Measurements from ENCODE around the gene TMA7B.
"Not testable (repeated sequence)": the region's sequence is repeated elsewhere in the genome, so short reads cannot be mapped to it uniquely, and the experiment has no call there.

The TMA7B gene

GRCh38 chr22:39932918-39933649 is 27.1 kb upstream of the TMA7B start:
- peak; percentile 27 for DNase-seq (ENCODE audit: low spot score)

DNA sequence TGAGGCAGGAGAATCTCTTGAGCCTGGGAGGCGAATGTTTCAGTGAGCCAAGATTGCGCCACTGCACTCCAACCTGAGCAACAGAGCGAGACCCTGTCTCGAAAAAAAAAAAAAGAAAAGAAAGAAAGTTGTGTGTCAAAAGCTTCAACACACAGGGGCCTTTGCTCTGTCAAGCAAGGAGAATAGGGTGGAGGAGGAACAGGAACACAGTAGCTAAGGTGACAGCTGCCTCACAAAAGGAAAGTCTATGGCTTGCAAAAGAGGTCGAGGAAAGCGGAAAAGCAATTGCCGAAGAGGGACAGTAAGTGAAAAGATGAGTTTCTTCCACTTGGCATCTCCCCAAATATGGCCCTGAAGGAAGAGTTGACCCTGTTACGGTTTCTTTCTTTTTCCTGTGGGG is 26.5 kb upstream of the TMA7B start:
- DNase-seq (ENCODE audit: low spot score) = no peak

DNA sequence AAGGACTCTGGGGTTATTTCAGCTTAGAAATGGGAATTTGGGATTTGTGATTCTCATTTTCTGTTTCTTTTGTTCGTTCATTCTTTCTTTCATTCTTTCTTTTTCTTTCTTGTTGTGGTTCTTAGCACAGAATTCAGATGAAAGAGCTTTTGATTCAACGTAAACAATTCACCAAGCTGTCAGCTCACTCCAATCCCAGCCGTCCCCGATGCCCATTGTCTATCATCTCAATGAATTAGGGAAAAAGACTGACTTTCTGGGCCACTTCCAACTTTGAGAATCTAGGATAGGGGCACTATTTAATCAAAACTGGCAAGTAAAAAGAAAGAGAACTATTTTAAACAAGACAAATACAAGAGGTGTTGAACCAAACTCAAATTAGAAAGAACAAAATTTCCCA is 25.1 kb upstream of the TMA7B start:
- DNase-seq (ENCODE audit: low spot score) = no peak

GRCh38 chr22:39935612-39936011 is 24.6 kb upstream of the TMA7B start:
- DNase-seq (ENCODE audit: low spot score) = no peak

DNA sequence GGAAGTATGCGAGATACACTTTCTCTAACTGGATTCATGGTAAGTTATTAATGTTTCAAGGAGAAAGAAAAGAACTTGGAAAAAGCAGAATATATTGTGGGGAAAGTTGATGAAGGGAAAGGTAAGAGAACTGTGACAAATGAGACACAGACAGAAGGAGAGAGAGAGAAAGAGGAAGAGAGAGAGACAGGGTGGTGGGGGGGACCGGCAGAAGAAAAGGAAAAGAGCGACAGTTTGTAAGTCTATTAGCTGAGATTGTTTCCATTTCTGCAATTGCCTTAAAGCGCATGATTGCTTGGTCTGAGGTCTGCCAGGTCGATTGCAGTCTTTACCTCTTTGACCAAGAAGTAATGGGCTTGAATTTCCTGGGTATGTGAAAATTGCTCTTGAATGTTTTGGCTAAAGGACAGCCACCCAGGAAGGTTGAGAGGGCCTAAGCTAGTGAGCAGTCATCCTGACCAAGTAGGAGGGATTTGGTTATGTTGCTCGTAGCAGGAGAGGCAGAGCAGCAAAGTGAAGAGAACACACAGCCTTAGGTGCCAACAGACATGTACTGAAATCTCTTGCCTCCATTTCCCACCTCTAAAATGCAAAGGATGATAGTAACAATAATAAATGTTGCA is 23.6 kb upstream of the TMA7B start:
- no peak for DNase-seq (ENCODE audit: low spot score)

GRCh38 chr22:39937906-39938305 is 22.3 kb upstream of the TMA7B start:
- no peak for DNase-seq (ENCODE audit: low spot score)

- no peak for DNase-seq (ENCODE audit: low spot score)
Observed at GRCh38 chr22:39938509-39939111, 21.6 kb upstream of the TMA7B start.

DNA sequence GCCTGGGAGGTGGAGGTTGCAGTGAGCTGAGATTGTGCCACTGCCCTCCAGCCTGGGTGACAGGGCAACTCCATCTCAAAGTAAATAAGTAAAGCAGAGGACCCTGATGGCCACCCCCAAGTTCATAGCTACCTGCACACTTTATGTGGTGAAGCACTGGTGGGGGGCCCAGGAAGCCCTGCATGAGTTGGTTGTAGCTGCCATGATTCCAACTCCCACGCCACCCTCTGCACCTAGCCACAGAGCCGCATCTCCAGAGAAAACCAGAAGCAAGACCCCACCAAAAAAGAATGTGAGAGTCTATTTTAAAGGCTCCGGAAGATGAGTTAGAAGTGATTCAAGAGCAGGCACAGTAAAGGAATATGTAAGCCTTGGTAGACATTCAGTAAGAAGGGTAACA is 20.4 kb upstream of the TMA7B start:
- no peak for DNase-seq (ENCODE audit: low spot score)

- DNase-seq (ENCODE audit: low spot score) = no peak
Observed at GRCh38 chr22:39940757-39941305, 19.4 kb upstream of the TMA7B start.

DNA sequence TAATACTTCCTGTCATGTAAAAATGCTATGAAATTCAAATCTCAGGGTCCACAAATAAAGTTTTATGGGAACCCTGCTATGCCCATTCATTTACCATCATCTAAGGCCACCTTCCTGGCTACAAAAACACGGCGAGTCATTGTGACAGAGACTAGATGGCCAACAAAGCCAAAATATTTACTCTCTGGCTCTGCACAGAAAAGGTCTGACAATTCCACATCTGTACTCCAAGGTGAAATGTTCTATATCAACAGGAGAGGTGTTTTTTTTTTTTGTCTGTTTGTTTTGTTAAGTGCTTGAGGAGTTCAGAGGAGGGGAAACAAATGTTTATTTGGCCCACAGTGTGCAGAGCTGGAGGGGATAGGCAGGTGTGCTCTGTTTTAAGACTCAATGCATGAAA is 18.6 kb upstream of the TMA7B start:
- no peak for DNase-seq (ENCODE audit: low spot score)

- DNase-seq (ENCODE audit: low spot score) = no peak
Observed at GRCh38 chr22:39942439-39943230, 17.6 kb upstream of the TMA7B start.

GRCh38 chr22:39943337-39943736 is 16.9 kb upstream of the TMA7B start:
- no peak for DNase-seq (ENCODE audit: low spot score)

DNA sequence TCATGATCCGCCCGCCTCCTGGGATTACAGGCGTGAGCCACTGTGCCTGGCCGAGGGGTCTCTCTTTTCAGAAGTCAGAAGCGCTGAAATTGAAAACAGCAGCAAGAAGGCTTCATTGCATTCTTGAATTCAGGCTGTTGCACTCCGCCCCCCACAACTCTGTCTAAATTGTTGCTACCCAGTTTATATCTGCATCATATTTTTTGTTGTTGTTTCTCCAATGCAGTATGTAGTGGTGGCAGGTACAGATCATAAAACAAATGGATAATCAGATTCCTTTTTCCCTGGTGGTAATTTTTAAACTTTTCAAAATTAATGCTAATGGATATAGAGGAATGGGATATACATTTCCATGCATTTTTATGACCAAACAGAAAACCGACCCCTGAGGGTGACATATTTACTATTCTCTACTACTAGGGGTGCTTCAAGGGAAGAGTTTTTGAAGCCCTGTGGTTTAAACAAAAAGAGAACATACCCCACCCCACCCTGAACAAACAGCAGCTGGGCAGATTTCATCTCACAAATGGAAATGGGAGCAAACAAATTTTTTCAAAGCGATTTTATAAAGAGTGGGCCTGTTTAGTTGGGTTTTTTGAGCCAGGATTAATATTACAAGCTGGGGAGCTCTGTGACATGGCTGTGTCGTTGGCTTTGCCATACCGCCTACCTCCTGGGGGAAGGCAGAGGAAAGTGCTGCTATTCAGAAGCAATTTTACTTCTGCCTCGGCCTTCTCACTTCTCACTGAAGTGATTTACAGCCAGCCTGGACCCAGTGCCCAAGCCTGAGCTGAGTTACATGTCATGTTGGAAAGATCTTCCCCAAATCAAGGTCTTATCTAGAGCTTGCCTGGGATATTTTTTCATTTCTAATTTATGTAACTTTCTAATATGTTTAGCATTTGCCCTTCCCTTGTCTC is 16.0 kb upstream of the TMA7B start:
- no peak for DNase-seq (ENCODE audit: low spot score)

DNA sequence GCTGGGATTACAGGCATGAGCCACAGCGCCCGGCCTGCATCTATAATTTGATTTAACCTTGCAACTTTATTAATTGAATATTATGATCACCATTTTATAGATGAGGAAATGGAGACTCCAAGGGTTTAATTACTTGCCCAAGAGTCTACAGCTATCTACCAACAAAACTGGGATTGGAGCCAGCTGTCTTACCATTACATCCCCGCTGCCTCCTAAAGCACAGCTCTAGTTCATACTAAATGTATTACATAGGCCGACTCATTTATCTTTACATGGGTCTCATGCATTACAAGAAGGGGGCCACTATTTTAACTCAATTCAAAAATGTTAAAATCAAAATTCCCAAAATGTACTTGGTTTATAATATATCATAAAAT is 14.1 kb upstream of the TMA7B start:
- no peak for DNase-seq (ENCODE audit: low spot score)

DNA sequence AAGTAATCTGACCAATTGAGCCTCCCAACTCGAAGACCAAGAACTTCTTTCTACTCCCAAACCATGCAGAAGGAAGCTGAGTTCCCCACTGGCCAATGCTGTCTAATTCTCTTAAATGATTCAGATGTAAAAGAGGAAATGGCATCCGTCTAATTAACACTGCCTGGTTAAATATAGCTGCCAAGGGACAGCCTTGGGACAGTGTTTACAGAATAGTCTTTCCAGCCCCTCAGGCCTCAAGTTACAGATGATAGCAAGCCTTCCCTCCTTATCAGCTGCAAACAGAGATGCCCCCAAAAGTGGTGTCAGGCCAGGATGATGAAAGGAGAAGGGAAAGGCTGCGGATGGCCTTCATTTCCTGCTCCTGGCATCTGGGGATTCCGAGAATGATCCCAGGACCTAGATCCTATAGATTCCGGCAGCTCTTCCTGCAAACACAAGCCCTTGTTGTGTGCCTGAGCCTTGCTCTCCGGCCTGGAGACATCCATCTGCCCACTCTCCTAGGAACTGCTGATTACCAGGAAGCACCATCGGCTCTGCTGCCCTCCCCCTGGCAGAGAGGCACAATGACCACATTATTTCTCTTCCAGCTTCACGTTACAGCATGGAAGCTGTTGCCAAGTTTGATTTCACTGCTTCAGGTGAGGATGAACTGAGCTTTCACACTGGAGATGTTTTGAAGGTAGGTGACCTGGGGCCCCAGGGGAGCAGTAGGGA is 13.5 kb upstream of the TMA7B start:
- no peak for DNase-seq (ENCODE audit: low spot score)

DNA sequence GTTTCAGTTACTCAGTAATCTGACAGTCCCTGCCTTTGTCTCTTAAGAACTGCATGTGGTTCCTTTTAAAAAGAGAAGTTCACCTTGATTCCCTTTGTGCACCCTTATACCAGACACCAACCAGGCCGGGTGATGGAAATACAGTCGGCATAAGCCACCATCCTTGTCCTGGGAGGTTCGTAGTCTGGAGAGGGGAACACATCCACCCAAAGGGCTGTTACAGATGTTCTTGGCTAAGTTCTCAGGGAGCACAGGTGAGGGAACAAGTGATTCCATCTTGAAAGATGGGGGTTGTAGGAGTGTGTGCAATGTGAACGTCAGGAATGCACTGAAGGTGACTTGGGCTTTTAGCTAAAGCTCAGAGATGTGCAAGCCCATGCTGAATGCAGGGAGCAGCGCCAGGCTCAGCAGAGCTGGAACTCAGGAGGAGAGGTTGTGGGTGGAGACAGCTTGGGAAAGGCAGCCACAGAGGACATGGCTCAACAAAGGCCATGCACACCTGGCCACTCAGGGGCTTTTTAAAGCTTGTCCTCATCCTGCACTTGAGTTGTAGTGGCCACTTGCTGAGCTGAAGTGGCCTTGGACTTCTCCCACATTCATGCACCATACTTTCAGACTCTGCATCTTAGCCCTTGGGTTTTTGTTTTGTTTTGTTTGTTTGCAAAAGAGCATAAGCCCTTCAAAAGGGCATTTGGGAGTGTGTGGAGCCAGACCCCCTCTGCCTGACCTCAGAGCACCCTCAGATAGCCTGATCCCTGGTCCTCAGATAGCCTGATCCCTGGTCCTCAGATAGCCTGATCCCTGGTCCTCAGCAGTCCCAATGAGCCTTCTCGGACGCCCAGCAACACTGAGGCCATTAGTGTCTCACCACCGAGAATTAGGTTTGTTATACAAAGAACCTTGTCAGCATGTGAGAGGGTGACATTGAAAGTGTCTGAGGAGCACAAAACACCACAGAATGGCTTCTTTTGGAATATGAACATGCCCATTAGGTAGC is 12.7 kb upstream of the TMA7B start:
- no peak for DNase-seq (ENCODE audit: low spot score)

GRCh38 chr22:39949964-39950737 is 10.0 kb upstream of the TMA7B start:
- DNase-seq (ENCODE audit: low spot score) = no peak

- DNase-seq (ENCODE audit: low spot score) = not testable (repeated sequence)
Observed at GRCh38 chr22:39951603-39952293, 8.4 kb upstream of the TMA7B start.

Measured in GM03348 (cell line).